GM18870 (cell line): ENCODE results near the gene KCNK5.

Experiments
- ATAC-seq: cut with Tn5 transposase; IDR thresholded peaks from one replicate; pipeline ENCODE4 v1.9.1; 2021; ENCODE audit warnings: moderate library complexity; ENCODE audit not compliant: unreplicated experiment

Gene KCNK5

DNA sequence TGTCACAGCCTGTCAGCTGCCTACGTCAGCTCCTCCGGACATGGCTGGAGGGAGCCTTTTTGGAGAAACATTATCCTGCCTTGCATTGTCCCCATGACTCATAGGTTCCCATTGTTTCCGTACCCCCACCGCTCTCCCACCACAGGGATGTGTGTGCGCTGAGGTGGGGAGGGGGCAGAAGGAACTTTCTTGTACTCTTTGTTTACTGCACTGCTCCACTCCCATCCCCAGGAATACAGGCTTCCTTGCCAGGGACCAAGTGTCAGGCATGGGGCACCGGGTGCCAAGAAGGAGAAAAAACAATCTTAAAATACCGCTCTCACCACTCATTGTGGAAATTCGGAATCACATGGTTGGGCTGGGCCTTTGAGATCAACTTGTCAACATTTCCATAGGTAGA is 51.0 kb downstream of the KCNK5 start:
- ATAC-seq: no peak

DNA sequence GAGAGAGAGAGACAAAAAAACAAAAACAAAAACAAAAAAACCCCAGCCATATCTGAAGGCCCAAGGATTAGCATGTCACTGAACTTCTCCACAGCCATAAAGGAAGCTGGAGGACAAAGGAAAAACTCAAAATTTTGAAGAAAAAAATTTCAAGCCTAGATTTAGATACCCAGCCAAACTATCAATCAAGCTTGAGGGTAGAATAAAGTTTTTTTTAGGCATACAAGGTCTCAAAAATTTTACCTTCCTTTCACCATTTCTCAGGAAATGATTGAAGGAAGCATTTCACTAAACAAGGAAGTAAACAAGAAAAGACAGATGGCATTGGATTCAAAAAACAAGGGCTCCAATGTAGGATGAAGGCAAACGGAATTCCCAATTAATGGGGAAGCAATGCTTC is 52.1 kb downstream of the KCNK5 start:
- no peak for ATAC-seq

DNA sequence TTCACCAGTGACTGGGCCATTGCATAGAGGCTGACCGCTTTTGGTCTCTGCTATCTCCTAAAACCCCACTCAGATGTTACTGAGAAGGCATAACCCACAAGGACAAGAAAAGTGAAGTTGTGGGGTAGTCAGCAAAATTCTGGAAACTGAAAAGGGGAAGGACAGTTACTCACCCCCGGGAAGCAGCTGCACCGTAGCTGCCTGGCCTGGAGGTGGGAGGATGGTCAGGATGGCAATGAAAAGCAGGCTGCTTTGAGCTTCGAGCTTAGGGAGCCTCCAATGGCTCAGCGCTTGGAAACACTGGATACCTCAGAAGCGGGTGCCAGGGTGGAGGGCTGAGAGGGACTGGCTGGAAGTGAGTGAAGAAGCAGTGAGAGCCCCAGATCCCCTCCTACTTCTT is 56.0 kb downstream of the KCNK5 start:
- ATAC-seq: no peak

DNA sequence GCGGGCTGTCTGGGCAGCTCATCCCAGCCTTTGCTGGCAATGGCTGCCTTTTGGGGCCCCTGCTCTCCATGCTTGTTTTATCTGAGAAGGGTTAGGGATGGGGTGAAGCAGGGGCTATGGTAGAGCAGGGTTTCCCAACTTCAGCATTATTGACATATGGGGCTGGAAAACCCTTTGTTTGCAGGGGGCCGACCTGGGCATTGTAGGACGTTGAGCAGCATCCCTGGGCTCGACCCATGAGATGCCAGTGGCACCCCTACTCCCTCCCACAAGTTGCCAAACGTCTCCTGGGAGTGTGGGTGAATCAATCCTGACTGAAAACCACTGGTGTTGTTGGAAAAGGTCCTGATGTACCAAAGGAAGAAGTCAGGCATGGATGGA is 56.9 kb downstream of the KCNK5 start:
- ATAC-seq: no peak

DNA sequence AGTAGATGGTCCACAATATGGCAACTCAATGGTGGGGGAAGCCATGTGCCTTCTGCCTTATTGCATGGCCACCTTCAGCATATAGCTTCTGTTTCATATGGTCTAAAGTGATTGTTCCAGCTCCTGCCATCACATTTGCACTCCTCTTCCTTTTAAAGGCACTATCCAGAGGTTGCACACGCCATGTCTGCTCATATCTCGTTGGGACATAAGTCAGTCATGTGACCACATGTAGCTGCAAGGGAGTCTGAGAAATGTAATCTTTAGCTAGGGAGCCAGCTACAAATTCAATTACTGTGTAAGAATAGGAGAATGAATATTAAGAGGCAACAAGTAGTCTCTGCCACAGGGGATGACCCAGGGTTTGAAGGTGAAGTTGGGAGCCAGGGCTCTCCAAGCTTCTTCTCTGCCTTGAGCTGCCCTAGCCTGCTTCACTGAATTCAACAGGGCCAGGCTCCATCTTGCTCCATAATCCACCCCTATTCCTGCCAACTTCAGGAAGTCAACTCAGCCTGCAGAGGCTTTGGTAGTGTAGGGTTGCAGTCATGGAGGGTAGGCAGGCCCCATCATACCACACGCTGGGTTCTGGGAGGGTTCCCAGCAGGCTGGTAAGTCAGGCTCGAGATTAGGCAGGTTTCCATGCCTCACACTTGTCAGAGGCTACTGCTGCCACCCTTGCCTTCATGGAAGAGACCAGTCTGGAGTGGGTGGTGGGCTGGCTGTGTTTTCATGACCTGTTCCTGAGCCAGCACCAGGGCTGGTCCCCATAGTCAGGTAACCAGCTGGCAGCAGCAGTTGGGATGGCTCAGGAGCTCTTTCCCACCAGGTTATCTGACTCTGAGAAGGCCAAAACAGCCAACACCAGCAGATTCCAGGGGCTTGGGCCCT is 57.5 kb downstream of the KCNK5 start:
- no peak for ATAC-seq

DNA sequence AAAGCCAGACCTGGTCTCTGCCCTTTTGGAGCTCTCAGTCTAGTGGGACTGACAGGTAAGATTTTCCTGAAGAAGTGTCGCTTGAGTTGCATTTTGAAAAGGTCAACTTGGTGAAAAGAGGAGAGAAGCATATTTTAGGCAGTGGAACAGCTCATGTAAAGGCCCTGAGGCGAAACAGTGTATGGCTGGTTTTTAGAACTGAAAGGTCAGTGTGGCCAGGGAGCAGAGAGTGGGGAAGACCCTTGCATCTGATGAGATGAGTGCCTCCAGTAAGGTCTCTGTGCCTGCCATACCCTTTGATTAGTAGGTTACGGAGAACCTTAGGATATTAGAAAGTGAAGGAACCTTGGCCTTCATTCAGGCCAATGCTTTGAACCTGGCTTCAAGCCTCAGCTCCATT is 58.4 kb downstream of the KCNK5 start:
- ATAC-seq: no peak

DNA sequence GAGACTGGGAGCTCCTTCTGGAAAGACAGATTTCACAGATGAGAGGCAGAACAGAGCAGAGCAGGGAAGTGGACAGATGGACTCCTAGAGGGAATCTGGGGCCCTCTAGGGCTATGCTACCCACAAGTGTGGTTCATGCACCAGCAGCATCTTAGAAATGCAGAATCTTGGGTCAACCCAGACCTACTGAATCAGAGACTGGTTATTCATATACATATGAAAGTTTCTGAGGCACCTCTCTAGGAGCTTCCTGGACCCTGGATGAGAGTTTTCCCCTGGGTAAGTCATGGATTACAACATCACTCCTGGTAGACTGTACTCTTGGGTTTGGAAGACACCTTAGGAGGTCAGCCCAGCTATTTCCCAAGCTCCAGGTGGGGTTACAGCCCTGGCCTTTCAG is 58.9 kb downstream of the KCNK5 start:
- ATAC-seq: no peak

DNA sequence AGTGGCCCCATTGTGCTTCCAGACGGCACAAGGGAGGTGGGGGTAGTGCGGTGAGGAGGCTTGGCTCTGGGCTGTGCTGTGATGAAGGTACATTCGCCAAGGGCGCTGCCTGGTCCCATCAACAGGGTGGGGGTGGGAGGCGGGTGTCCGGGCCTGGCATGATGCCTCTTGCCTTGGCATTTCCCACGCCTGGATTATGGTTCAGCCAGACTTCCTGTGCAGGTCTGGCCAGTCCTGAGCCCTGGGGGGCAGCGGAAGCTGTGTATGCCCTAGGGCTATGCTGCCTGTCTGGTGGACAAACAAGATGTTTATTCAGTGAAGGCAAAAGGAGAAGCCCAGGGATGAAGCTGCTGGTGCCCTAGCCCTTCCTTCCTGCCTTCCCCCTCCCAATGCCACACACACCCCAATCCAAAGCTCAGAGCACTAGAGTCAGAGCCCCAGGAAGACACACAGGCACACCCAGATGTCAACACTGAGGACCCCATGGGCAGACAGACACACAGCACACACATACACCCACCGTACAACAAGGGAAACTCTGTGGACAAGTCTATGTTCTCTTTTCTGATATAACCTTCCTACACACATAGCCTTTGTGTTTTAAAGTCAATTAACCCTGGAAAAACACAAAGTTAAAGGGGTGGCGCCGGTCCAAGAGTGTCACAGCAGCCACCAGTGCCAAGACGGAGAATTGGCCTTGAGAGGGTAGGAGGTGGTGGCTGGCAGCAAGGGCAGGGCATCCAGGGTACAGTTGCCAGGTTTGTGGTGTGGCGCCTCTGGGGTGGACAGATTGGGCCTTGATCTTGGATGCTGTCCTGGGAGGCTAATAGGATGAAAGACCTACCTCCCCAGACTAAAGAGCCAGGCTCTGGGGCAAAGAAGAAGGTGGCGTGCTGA is 59.6 kb downstream of the KCNK5 start:
- ATAC-seq: no peak

DNA sequence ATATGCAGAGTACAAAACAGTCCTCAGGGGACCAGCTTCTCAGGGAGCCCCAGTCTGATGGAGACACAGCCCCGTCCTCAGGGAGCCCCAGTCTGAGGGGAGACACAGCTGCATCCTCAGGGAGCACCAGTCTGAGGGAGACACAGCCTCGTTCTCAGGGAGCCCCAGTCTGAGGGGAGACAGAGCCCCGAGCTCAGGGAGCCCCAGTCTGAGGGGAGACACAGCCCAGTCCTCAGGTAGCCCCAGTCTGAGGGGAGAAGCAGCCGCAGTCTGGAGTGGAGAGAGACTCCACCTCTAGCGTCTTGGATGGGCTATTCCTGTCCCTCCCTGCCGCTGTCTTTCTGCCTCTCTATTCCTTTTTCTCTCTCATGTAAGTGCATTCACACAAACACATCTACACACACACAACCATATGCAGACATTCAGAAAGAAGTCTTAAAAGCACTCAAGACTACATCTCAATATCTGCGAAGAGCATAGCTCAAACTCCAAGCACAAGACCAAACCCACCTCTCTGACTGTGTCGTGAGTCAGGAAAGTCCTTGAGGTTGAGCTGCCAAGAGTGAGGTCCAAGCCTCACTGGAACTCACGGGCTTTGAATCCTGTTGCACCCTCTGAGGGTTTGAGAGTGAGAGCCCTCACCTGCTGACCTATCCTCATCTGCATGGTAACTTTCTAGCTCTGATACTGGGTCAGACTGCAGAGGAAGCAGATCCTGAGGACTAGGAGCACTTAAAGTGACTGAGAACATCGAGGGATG is 61.2 kb downstream of the KCNK5 start:
- no peak for ATAC-seq

DNA sequence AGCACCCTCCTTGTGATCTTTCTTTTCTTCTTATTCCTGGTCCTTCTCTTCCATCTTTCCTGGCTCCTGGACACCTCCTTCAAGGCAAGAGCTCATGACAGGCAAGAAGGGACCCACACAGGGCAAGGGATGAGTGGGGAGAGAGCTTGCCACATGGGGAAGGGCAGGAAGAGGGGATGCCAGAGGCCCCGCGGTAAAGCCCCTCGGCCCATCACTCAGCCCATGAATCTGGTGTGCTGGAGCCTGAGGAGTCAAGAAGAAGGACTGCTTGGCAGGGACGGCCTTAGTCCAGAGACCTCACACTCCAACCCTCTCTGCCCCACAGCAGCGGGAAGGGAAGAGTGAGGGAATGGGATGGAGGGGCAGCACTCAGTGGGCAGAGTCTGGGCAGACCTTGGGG is 62.0 kb downstream of the KCNK5 start:
- ATAC-seq: no peak

DNA sequence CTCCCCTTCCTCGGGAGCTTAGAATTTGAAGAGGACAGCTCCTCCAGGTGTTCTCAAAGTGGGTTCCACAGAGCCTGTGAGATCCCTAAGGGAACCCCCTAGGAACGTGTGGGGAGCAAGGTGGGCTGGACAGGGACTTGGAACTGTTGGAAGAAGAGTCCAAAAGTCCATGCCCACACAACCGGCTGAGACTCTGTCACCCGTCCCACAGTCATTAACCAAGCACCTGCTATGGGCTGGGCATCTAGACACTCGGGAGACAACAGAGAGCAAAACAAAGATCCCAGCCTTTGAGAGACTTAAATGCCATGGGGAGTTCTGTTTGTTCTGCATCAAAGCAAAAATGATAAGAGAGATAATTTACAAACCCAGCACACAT is 62.4 kb downstream of the KCNK5 start:
- no peak for ATAC-seq

DNA sequence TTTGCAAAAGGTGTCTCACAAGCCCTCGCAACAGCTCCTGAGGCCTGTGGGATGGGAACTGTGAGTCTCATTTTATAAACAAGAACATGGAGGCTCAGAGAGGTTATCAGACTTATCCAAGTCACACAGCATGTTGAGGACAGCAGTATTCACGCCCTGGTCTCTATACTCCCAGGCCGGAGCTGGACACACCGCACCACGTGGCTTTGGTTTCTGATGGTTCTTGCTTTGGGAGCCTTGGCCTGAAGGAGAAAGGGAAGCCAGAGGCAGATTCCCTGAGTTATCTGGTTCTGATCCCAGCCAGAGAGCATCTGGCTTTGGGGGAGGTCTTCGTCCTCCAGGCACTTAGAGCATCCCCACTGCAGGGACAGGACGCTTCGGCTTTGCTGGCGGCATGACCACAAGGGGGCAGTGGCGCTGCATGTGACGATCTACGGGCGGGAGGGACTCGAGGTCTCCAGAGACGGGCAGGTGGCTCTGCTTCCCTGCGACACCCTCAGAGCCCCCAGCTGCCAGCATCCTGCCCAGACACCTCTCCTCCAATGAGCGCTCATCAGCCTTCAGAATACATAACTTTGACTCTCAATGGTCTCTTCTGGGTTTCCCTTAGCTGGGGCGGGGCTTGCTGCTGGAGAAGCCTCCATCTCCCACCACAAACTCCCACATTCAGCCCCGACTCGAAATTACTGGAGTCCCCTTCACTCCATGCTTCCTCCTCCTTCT is 62.9 kb downstream of the KCNK5 start:
- ATAC-seq: no peak

DNA sequence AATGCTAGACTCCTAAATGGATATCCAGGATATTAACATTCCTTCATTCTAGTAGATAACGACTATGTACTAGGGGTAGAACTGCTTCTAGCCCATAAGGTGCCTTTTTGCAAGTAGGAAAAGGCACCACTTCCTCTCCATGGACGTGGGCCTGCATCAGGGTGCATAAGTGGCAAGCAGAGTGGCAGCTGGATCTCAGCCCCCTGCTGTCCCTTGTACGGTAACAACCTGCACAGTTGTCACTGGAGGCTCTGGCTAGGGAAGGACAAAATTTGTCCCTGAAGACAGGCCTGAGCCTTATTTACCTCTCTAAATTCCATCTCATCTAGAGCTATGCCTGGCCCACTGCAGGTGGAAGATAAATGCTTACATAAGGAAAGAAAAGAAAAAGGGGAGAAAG is 71.8 kb downstream of the KCNK5 start:
- ATAC-seq: no peak

DNA sequence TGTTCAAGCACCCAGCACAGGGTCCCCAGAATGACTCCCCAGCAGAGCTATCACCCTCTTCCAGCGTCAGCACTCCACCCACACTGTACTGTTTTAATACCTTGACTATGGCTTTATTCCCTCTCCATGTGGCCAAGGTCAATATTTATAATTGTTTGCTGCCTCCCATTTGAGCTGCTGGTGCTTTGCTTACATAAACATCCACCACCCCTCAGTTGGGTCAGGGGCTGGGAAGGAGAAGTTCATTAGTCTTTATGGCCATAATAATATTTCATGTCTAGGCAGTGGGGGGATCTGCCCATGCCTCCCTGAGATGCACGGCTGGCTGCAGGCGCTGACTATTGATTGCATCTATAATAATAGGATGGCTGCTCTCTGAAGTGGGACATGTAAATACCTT is 72.5 kb downstream of the KCNK5 start:
- no peak for ATAC-seq

DNA sequence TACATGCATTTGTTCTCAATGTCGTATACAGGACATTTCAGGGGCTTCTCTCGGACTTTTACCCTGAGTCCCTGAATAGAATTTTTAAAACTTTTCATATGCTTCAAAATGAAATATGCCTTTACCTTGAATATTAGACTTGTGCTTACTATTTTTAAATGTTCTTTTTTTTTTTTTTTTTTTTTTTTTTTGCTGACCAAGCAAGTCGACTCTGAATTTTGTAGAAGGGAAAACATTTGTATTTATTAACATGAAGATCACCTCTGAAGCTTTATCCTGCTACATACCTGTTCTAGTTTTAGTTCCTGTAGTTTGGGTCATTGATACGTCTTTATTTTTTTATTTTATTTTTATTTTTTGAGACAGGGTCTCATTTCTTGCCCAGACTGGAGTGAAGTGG is 74.6 kb downstream of the KCNK5 start:
- ATAC-seq: no peak

DNA sequence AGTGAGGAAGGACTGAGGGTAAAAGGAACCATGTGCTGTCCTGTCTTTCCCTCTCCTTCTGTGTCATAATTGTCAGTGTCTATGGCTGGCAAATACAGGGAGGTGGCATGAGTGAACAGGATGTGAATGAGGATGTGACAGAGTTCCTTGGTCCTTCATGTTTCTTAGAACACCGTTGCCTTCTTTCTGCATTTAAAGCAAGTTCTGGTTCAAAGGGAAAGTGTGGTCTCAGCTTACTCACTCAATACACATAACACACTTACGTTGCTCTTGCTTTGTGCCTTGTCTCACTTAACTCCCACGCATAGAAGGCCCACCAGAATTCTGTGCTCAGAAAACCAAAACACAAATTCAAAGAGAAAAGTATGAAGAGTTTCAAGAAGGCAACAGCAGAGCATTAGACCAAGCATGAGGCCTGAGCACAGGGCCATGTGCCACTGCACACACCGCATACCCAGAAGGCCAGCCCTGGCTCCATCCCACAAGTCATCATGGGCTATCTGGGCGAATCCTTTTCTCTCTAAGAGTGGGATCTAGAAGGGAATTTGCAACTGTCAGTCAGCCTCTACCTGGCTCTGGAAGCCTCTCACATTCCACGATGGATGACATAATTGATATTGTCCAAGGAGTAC is 75.4 kb downstream of the KCNK5 start:
- ATAC-seq: no peak

DNA sequence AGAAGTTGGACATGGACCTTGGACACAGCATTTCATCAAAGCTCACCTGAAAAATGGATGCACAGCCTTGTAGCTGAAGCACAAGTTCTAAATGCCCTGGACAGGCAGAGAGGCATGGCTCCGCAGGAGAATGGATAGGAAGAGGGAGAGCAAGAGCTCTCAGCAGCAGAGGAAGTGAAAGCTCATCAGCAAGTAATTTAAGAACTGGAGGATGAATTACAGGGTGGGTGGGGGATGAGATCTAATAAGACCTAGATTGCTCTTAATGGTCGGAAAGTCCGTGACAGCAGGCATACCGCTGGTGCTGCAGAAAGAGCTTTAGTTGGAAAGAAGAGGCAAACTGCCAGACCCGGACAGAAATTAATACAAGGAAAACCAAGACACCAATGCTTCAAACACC is 77.0 kb downstream of the KCNK5 start:
- ATAC-seq: no peak

DNA sequence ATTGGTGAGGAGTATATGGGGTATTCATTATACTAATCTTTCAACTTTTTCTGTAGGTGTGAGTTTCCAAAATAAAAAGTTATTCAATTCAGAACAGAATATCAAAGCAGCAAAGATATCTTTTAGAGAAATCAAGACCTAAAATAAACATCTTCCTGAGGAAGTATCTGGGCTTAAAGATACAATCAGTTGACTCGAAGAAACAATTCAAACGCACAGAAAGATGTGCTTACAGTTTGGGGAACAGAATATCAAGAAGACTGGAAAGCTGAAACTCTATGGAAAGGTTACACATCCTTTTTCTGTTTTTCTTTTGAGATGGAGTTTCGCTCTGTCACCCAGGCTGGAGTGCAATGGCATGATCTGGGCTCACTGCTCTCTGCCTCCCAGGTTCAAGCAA is 78.1 kb downstream of the KCNK5 start:
- no peak for ATAC-seq

DNA sequence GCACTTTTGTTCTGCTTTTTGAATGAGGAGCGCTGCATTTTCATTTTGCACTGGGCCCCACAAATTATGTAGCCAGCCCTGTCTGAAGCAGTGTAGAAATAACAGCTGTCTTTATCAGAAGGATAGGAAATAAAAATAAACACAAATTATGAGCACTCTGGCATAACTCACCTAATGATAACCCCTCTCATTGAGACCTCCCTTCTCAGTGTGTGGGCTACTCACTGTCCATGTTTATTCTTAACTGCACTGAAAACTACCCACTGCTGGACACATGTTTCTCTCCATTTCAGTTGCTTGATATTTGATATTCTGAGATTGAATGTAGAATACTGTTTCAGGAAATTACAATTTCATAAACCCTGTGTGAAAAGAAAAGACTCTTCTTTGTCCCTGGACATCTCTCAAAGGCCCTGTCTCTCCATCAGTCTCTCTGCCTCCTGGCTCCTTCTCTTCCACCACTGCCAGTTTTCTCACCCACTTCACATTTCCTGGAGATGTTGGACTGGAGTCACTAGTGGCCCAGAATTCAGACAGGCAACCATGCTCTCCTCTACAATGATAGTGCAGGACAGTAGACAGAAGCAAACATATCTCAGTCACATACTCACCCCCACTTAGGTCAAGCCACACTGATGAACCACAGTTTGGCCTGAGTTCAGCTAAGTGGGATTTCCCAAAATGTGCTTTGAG is 84.6 kb downstream of the KCNK5 start:
- ATAC-seq: no peak
